HG03575 (cell line): ENCODE results near the gene ISOC1.

Experiments used
- ATAC-seq: cut with Tn5 transposase; IDR thresholded peaks from one replicate; pipeline ENCODE4 v1.9.1; 2021; ENCODE audit not compliant: unreplicated experiment, insufficient number of reproducible peaks, low FRiP score; ENCODE audit errors: extremely low read depth

Gene ISOC1

GRCh38 chr5:129118405-129118804 is 23.9 kb downstream of the ISOC1 start:
- ATAC-seq, result no peak

GRCh38 chr5:129118826-129119225 is 24.3 kb downstream of the ISOC1 start:
- no peak for ATAC-seq

- peak; percentile 46 for ATAC-seq
Observed at GRCh38 chr5:129120158-129120581, 25.6 kb downstream of the ISOC1 start.

GRCh38 chr5:129122560-129122959 is 28.0 kb downstream of the ISOC1 start:
- no peak for ATAC-seq

- ATAC-seq, result no peak
Observed at GRCh38 chr5:129124608-129125007, 30.1 kb downstream of the ISOC1 start.

GRCh38 chr5:129125819-129126218 is 31.3 kb downstream of the ISOC1 start:
- peak; percentile 80 for ATAC-seq

- no peak for ATAC-seq
Observed at GRCh38 chr5:129133553-129133952, 39.0 kb downstream of the ISOC1 start.

- no peak for ATAC-seq
Observed at GRCh38 chr5:129135633-129136032, 41.1 kb downstream of the ISOC1 start.

GRCh38 chr5:129137637-129138036 is 43.1 kb downstream of the ISOC1 start:
- ATAC-seq, result no peak

- no peak for ATAC-seq
Observed at GRCh38 chr5:129141078-129141477, 46.5 kb downstream of the ISOC1 start.

- no peak for ATAC-seq
Observed at GRCh38 chr5:129141696-129142095, 47.1 kb downstream of the ISOC1 start.

GRCh38 chr5:129155876-129156275 is 61.3 kb downstream of the ISOC1 start:
- no peak for ATAC-seq

- no peak for ATAC-seq
Observed at GRCh38 chr5:129161830-129162229, 67.3 kb downstream of the ISOC1 start.
